ENCODE data around the gene FLRT3. TPM values are rescaled to one million over a fixed set of nuclear protein-coding genes. Genes with fewer than 3 reads are reported as not detected.

Gene FLRT3
- total RNA-seq, 1 donor from 2014 or later, result 0.06 TPM

- no peak for DNase-seq (ENCODE audit: low spot score)
Observed at GRCh38 chr20:14331646-14332045, 5.8 kb downstream of the FLRT3 start.

- DNase-seq (ENCODE audit: low spot score), result no peak
Observed at GRCh38 chr20:14319704-14320103, 17.7 kb downstream of the FLRT3 start.

GRCh38 chr20:14313341-14314020 is 23.9 kb downstream of the FLRT3 start:
- no peak for DNase-seq (ENCODE audit: low spot score)

GRCh38 chr20:14312001-14312400 is 25.4 kb downstream of the FLRT3 start:
- no peak for DNase-seq (ENCODE audit: low spot score)

- no peak for DNase-seq (ENCODE audit: low spot score)
Observed at GRCh38 chr20:14310977-14311627, 26.3 kb downstream of the FLRT3 start.

GRCh38 chr20:14307956-14308355 is 29.5 kb downstream of the FLRT3 start:
- no peak for DNase-seq (ENCODE audit: low spot score)

- no peak for DNase-seq (ENCODE audit: low spot score)
Observed at GRCh38 chr20:14304472-14304871, 32.9 kb downstream of the FLRT3 start.

- no peak for DNase-seq (ENCODE audit: low spot score)
Observed at GRCh38 chr20:14303651-14304050, 33.8 kb downstream of the FLRT3 start.

- no peak for DNase-seq (ENCODE audit: low spot score)
Observed at GRCh38 chr20:14303106-14303505, 34.3 kb downstream of the FLRT3 start.

- DNase-seq (ENCODE audit: low spot score), result no peak
Observed at GRCh38 chr20:14299831-14300230, 37.6 kb downstream of the FLRT3 start.

GRCh38 chr20:14295770-14296309 is 41.6 kb downstream of the FLRT3 start:
- no peak for DNase-seq (ENCODE audit: low spot score)

- DNase-seq (ENCODE audit: low spot score), result no peak
Observed at GRCh38 chr20:14295238-14295637, 42.2 kb downstream of the FLRT3 start.

- no peak for DNase-seq (ENCODE audit: low spot score)
Observed at GRCh38 chr20:14291502-14291901, 45.9 kb downstream of the FLRT3 start.

- no peak for DNase-seq (ENCODE audit: low spot score)
Observed at GRCh38 chr20:14288341-14289330, 48.8 kb downstream of the FLRT3 start.

GRCh38 chr20:14284443-14284842 is 53.0 kb downstream of the FLRT3 start:
- no peak for DNase-seq (ENCODE audit: low spot score)

- DNase-seq (ENCODE audit: low spot score), result no peak
Observed at GRCh38 chr20:14282140-14282539, 55.3 kb downstream of the FLRT3 start.

Data from mesenteric fat pad (tissue), 1 donor.